HG02852 (cell line): ENCODE results near the gene LAMTOR4.

ENCODE experiments used
- ATAC-seq: cut with Tn5 transposase; IDR thresholded peaks from one replicate; pipeline ENCODE4 v1.9.1; 2021; ENCODE audit warnings: mild to moderate bottlenecking, moderate library complexity; ENCODE audit not compliant: unreplicated experiment

LAMTOR4 gene

DNA sequence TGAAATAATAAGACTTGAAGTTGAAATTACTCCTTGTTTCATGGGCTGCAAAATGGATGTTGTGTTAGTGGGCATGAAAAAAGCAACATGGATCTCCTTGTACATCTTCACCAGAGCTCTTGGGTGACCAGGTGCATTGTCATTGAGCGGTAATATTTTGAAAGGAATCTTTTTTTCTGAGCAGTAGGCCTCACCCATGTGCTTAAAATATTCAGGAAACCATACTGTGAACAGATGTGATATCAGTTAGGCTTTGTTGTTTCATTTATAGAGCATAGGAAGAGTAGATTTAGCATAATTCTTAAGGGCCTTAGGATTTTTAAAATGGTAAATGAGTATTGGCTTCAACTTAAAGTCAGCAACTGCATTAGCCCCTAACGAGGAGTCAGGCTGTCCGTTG, 44.3 kb downstream of the LAMTOR4 start:
- no peak for ATAC-seq

DNA sequence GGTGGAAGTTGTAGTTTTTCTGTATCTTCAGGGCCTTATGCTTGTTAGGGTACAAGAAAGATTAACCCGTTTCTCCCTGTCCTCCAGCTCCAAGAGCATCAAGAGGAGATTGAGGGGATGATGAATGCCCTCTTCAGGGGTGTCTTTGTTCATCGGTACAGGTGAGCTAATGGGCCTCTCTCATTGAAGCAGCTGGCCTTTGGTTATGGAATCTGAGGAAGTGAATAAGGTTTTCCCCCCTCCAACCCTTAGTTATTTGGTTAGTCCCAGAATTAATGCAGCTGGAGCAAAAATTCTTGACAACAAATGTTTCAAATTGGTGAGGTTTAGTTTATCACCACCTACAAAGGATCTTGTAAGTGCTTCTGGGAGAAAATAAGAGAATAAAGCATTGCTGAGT, 46.5 kb downstream of the LAMTOR4 start:
- ATAC-seq = no peak

DNA sequence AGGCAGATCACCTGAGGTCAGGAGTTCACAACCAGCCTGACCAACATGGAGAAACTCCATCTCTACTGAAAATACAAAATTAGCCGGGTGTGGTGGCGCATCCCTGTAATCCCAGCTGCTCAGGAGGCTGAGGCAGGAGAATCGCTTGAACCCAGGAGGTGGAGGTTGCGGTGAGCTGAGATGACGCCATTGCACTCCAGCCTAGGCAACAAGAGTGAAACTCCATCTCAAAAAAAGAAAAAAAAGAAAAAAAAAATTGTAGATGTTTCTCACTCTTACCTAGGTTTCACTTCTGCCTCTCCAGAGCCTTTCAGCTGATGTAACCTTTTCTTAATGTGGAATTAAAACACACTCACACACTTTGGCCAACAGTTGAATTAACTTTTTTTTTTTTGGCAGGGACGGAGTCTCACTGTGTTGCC, 47.2 kb downstream of the LAMTOR4 start:
- ATAC-seq = peak; percentile 32

DNA sequence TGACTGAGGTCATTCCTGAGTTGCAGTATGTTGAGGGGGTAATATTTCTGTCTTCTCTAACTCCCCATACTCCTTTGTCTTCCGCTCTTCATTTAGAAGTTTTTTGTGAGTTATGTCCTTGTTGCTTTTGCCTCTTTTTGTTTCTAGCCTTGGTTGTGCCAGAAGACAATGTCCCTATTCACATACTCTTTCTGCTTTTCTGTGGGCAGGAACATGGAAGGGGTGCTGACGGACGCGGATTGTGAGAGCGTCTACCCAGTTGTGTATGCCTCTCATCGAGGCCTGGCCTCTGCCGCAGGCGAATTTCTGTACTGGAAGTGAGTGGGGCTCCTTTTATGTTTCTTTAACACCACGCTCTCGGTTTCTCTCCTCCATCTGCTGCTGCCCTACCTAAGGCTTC, 49.5 kb downstream of the LAMTOR4 start:
- no peak for ATAC-seq

DNA sequence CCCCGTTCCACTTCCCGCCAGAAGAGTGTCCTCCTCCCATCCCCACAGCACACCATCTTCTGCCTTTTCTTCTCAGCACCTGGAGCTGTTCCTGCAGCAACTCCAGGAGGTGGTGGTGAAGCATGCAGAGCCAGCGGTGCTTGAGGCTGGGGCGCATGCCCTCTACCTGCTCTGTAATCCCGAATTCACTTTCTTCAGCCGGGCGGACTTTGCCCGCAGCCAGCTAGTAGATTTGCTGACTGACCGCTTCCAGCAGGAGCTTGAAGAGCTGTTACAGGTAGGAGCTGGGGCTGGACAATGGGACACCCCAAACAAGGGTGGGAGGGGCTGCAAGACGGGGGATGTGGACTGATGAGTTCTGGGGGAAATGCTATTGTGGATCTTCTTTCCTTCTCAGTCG, 52.0 kb downstream of the LAMTOR4 start:
- no peak for ATAC-seq
